B cell (primary cell): ENCODE measurements around the gene ARID3A.

Experiments
- EZH2 ChIP-seq: IDR thresholded peaks from 2 replicates; pipeline ENCODE4 v1.6.1; 2012; ENCODE audit warnings: borderline replicate concordance, low read depth, mild to moderate bottlenecking, moderate library complexity, low read length; ENCODE audit not compliant: insufficient read depth, poor library complexity, severe bottlenecking
- TF ChIP-seq, protein P1 (sequence below): fragments of 200-600 bp; IDR thresholded peaks from one replicate; pipeline ENCODE4 v1.8.0; 2022; ENCODE audit warnings: antibody characterized with exemption, mild to moderate bottlenecking

DNA sequence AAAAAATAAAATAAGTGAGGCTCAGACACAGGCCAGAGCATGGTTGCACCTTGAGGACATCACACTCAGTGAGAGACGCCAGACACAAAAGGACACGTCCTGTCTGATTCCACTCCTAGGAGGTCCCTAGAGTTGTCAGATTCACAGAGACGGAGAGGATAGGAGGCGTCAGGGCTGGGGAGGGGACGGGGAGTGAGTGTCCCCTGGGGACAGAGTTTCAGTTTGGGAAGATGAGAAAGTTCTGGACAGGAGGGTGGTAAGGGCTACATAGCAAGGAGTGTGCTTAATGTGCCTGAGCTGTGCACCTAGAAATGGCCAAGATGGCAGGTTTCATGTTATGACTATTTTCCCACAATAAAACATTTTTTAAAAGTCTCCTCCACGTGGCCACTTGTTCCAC is 72.2 kb downstream of the ARID3A start:
- TF ChIP-seq, protein P1, sequence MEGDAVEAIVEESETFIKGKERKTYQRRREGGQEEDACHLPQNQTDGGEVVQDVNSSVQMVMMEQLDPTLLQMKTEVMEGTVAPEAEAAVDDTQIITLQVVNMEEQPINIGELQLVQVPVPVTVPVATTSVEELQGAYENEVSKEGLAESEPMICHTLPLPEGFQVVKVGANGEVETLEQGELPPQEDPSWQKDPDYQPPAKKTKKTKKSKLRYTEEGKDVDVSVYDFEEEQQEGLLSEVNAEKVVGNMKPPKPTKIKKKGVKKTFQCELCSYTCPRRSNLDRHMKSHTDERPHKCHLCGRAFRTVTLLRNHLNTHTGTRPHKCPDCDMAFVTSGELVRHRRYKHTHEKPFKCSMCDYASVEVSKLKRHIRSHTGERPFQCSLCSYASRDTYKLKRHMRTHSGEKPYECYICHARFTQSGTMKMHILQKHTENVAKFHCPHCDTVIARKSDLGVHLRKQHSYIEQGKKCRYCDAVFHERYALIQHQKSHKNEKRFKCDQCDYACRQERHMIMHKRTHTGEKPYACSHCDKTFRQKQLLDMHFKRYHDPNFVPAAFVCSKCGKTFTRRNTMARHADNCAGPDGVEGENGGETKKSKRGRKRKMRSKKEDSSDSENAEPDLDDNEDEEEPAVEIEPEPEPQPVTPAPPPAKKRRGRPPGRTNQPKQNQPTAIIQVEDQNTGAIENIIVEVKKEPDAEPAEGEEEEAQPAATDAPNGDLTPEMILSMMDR, result no peak
- TF ChIP-seq EZH2, result no peak
